GM12878 (cell line): ENCODE results near the gene MAST4. TPM values are rescaled to one million over a fixed set of nuclear protein-coding genes. Genes with fewer than 3 reads are reported as not detected.

Source experiments
- ATAC-seq: fragments of 200-7000 bp; cut with Tn5 transposase; 3 replicates; pipeline ENCODE4 v1.9.1; 2020; ENCODE audit warnings: mild to moderate bottlenecking, moderate library complexity
- BruUV-seq: library from RNA; stranded (reverse); fragments of 400-500 nt; replicated peaks from 2 replicates; lab custom pipeline; 2021; lab: Mats Ljungman, UMichigan
- CTCF ChIA-PET: fragments of 300-600 bp; sonication (Branson Sonifier 250); formaldehyde crosslinking; extraction: SDS; loops from one replicate; lab custom pipeline; 2021; ENCODE audit warnings: inconsistent platforms; lab: Yijun Ruan, JAX
- POLR2A ChIA-PET: fragments of 350-600 bp; formaldehyde crosslinking; extraction: SDS; loops from one replicate; lab custom pipeline; 2021; ENCODE audit warnings: inconsistent platforms; lab: Charles Lee
- RAD21 ChIA-PET: fragments of 300-600 bp; sonication (Branson Sonifier 250); formaldehyde crosslinking; loops from one replicate; lab custom pipeline; 2023; ENCODE audit warnings: antibody characterized with exemption; ENCODE audit not compliant: unreplicated experiment; lab: Charles Lee
- SMC1A ChIA-PET: fragments of 300-600 bp; sonication (Branson Sonifier 250); formaldehyde crosslinking; loops from one replicate; lab custom pipeline; 2023; ENCODE audit not compliant: unreplicated experiment, uncharacterized antibody; lab: Charles Lee
- DNase-seq: peaks from one replicate; pipeline ENCODE4 v3.0.0-alpha.2; 2011; ENCODE audit warnings: low read depth, low spot score
- FAIRE-seq: peaks from 3 replicates; lab custom pipeline; 2011; peaks lifted over from hg19 to GRCh38; lab: Jason Lieb, UNC
- H2AFZ ChIP-seq: 2 replicates; pipeline ENCODE4 v1.6.0; 2011; ENCODE audit warnings: low read depth, low read length, control low read depth; ENCODE audit not compliant: control insufficient read depth
- H3K27ac ChIP-seq: 2 replicates; pipeline ENCODE4 v1.5.1; 2011; ENCODE audit warnings: control low read depth; ENCODE audit not compliant: control insufficient read depth, insufficient read depth
- H3K27me3 ChIP-seq, 2 experiments: replicated peaks in 1 of 2; 2 replicates each; pipeline versions ENCODE4 v1.6.0 to v1.6.1; 2011; ENCODE audit warnings: low read length in 1 of 2; ENCODE audit not compliant: control insufficient read depth in 2 of 2, insufficient read depth in 2 of 2
- H3K36me3 ChIP-seq, 2 experiments: 2 replicates each; pipeline ENCODE4 v1.5.1; 2011; ENCODE audit warnings: low read length in 1 of 2; ENCODE audit not compliant: control insufficient read depth in 2 of 2, insufficient read depth in 2 of 2
- H3K4me1 ChIP-seq: 2 replicates; pipeline ENCODE4 v1.6.1; 2011; ENCODE audit warnings: mild to moderate bottlenecking, low read length, moderate library complexity, mixed read lengths; ENCODE audit not compliant: control insufficient read depth, insufficient read depth
- H3K4me2 ChIP-seq: 2 replicates; pipeline ENCODE4 v1.6.0; 2011; ENCODE audit warnings: control low read depth; ENCODE audit not compliant: control insufficient read depth, insufficient read depth
- H3K4me3 ChIP-seq: fragments of 200-600 bp; sonication (generic); 2 replicates; pipeline ENCODE4 v1.5.1; 2016
- H3K79me2 ChIP-seq: 2 replicates; pipeline ENCODE4 v1.6.0; 2011; ENCODE audit warnings: low read length; ENCODE audit not compliant: control insufficient read depth, insufficient read depth
- H3K9ac ChIP-seq: 2 replicates; pipeline ENCODE4 v1.8.0; 2011; ENCODE audit warnings: low read length, control low read depth, mixed read lengths; ENCODE audit not compliant: control insufficient read depth, insufficient read depth
- H3K9me3 ChIP-seq: replicated peaks from 3 replicates; pipeline ENCODE4 v1.5.1; 2011; ENCODE audit warnings: mild to moderate bottlenecking, low read length; ENCODE audit not compliant: control insufficient read depth, insufficient read depth
- H4K20me1 ChIP-seq: 2 replicates; pipeline ENCODE4 v1.6.0; 2011; ENCODE audit not compliant: control insufficient read depth, insufficient read depth
- EED ChIP-seq: sonication (generic); IDR thresholded peaks from 2 replicates; pipeline ENCODE4 v1.6.1; 2016; ENCODE audit warnings: antibody characterized with exemption, low read depth
- EZH2 ChIP-seq: IDR thresholded peaks from 2 replicates; pipeline ENCODE4 v1.6.1; 2012; ENCODE audit warnings: low read depth, mild to moderate bottlenecking, control low read depth, inconsistent platforms, low read length, borderline replicate concordance; ENCODE audit not compliant: control insufficient read depth
- HDAC2 ChIP-seq: fragments of 200-600 bp; sonication (generic); IDR thresholded peaks from 2 replicates; pipeline ENCODE4 v1.6.1; 2017
- HDGF ChIP-seq: fragments of 450-650 bp; IDR thresholded peaks from 2 replicates; pipeline ENCODE4 v1.6.1; 2016; ENCODE audit warnings: antibody characterized with exemption
- HSF1 ChIP-seq: fragments of 150-350 bp; IDR thresholded peaks from 2 replicates; pipeline ENCODE4 v1.6.1; 2014; ENCODE audit warnings: mild to moderate bottlenecking, low read depth, low read length
- IKZF1 ChIP-seq: fragments of 450-650 bp; conservative IDR thresholded peaks from 2 replicates; pipeline ENCODE4 v1.6.1; 2017; ENCODE audit warnings: antibody characterized with exemption, mild to moderate bottlenecking
- IRF4 ChIP-seq: IDR thresholded peaks from 2 replicates; pipeline ENCODE4 v1.6.1; 2011; ENCODE audit warnings: low read depth, low read length
- KDM1A ChIP-seq: fragments of 200-600 bp; sonication (generic); IDR thresholded peaks from 2 replicates; pipeline ENCODE4 v1.6.1; 2016; ENCODE audit warnings: borderline replicate concordance
- MEF2B ChIP-seq: fragments of 450-650 bp; IDR thresholded peaks from 2 replicates; pipeline ENCODE4 v1.6.1; 2018; ENCODE audit warnings: mild to moderate bottlenecking, moderate library complexity; ENCODE audit not compliant: partially characterized antibody, poor library complexity, severe bottlenecking
- NFYB ChIP-seq: IDR thresholded peaks from 2 replicates; pipeline ENCODE4 v1.6.1; 2011; ENCODE audit warnings: low read depth, mild to moderate bottlenecking, low read length, improper control_type of control experiment, moderate library complexity; ENCODE audit not compliant: insufficient read depth
- NR2F1 ChIP-seq: fragments of 450-650 bp; conservative IDR thresholded peaks from 2 replicates; pipeline ENCODE4 v1.6.1; 2017; ENCODE audit warnings: mild to moderate bottlenecking
- PBX3 ChIP-seq: IDR thresholded peaks from 2 replicates; pipeline ENCODE4 v1.6.1; 2011; ENCODE audit warnings: mild to moderate bottlenecking, low read depth, low read length, moderate library complexity; ENCODE audit not compliant: insufficient replicate concordance
- PRDM15 ChIP-seq: fragments of 450-650 bp; formaldehyde crosslinking; IDR thresholded peaks from 2 replicates; pipeline ENCODE4 v1.4.0; 2020; ENCODE audit warnings: mild to moderate bottlenecking, moderate library complexity
- RUNX3 ChIP-seq: IDR thresholded peaks from 2 replicates; pipeline ENCODE4 v1.6.1; 2012; ENCODE audit warnings: low read length, inconsistent platforms
- SKIL ChIP-seq: fragments of 450-650 bp; IDR thresholded peaks from 2 replicates; pipeline ENCODE4 v1.6.1; 2017; ENCODE audit warnings: mild to moderate bottlenecking, low read depth, inconsistent platforms; ENCODE audit not compliant: poor library complexity, severe bottlenecking
- SREBF1 ChIP-seq: IDR thresholded peaks from 2 replicates; pipeline ENCODE4 v1.6.1; 2012; ENCODE audit warnings: mild to moderate bottlenecking, low read length
- TAF1 ChIP-seq: IDR thresholded peaks from 2 replicates; pipeline ENCODE4 v1.6.1; 2011; ENCODE audit warnings: mild to moderate bottlenecking, low read depth, low read length, borderline replicate concordance
- WGBS: methylation state at CpG from one replicate; pipeline ENCODE4 v1.1.6; 2016; ENCODE audit warnings: low lambda C conversion rate; ENCODE audit not compliant: insufficient replicate concordance, insufficient coverage; ENCODE audit errors: missing lambda C conversion rate; 5-methylcytosine and 5-hydroxymethylcytosine counted together
- in situ Hi-C: fragments of 300-500 bp; cut with MboI; formaldehyde crosslinking; loops from 9 replicates; pipeline ENCODE4 v1.14.3; 2018; ENCODE audit warnings: mixed read lengths
- intact Hi-C: fragments of 100-400 bp; cut with micrococcal nuclease; formaldehyde crosslinking; loops from one replicate; pipeline ENCODE4 v1.14.2; 2022; ENCODE audit not compliant: unreplicated experiment
- polyA plus RNA-seq, 11 experiments: library from polyadenylated mRNA; depleted of rRNA in 4 of 11; unstranded in 6 of 11; stranded (reverse) in 5 of 11; fragments of >200 nt; fragmentation: Nextera tagmentation in 4 of 11; fragmentation: Illumina TruSeq in 1 of 11; extraction: Ambion mirVana in 4 of 11; extraction: Trizol in 1 of 11; gene quantifications; 1 replicate in 1 of 11; 2 replicates in 10 of 11; pipeline versions ENCODE4 v1.2.1 to v1.2.3, GENCODE V29; 2011 to 2016; ENCODE audit warnings: inconsistent platforms in 2 of 11, missing spikeins in 2 of 11, low read depth in 1 of 11
- total RNA-seq, 4 experiments: library from RNA; depleted of rRNA in 3 of 4; stranded (reverse); fragments of >200 nt in 3 of 4; fragmentation: Illumina TruSeq in 1 of 4; extraction: Trizol in 1 of 4; gene quantifications; 2 replicates each; pipeline versions ENCODE4 v1.2.1 to v1.2.3, GENCODE V29; 2013 to 2021

MAST4 gene
- total and polyA plus RNA-seq, 10 of the 15 experiments (the other 5 are each of a cell fraction or from before 2014, with no cell fraction given) = 0.02 to 1.6 (median 0.29) TPM; not detected in 1

GRCh38 chr5:66720780-66721179 is 124.6 kb downstream of the MAST4 start (continued):
- TF ChIP-seq SKIL (no peak), RUNX3 (no peak), NR2F1 (no peak), MEF2B (no peak), HDAC2 (no peak), TAF1 (no peak)

- Histone ChIP-seq H2AFZ (no peak overlapping the region), H3K27me3 (no peaks in the 10 kb centered on the region), H3K79me2 (no peaks in the 10 kb centered on the region), H3K9ac (no peak overlapping the region), H3K36me3 (no peaks in the 10 kb centered on the region), H3K9me3 (no peaks in the 10 kb centered on the region), H4K20me1 (no peaks in the 10 kb centered on the region), H3K4me3 (no peak overlapping the region), H3K4me1 (no peaks in the 10 kb centered on the region), H3K4me2 (no peak overlapping the region), H3K27ac (no peak overlapping the region)
- CTCF ChIA-PET = no interaction called here
- WGBS = 34% methylated on average over 4 of the region's 4 CpGs
- no TSS peak for BruUV-seq
- POLR2A ChIA-PET = no interaction called here
- SMC1A ChIA-PET = no interaction called here
- FAIRE-seq (no peak), ATAC-seq (no peak), DNase-seq (no peak)
- intact Hi-C loops (no loop called here), in situ Hi-C loops (no loop called here)
- RAD21 ChIA-PET = no interaction called here
- TF ChIP-seq PBX3 = no peak
- TF ChIP-seq HDGF = no peak
- no peak for TF ChIP-seq IRF4
- no peak for TF ChIP-seq PRDM15 (CRISPR knock-in tag)
- no peak for TF ChIP-seq HSF1
- no peak for TF ChIP-seq EED
- TF ChIP-seq EZH2 = no peak
- no peak for TF ChIP-seq IKZF1
- no peak for TF ChIP-seq NFYB
- no peak for TF ChIP-seq KDM1A
- no peak for TF ChIP-seq SREBF1
Measured at GRCh38 chr5:66722686-66723085, 126.5 kb downstream of the MAST4 start.
